OCI-LY1 (cell line): ENCODE measurements around the gene GUF1.

Experiments
- H2AFZ ChIP-seq: fragments of 200-600 bp; sonication (generic), shearing (Covaris generic); 2 replicates; pipeline ENCODE4 v1.6.0; 2014; ENCODE audit warnings: antibody characterized with exemption, mild to moderate bottlenecking, low read length
- H3F3A ChIP-seq: fragments of 200-600 bp; sonication (generic), shearing (Covaris generic); 2 replicates; pipeline ENCODE4 v1.6.0; 2014; ENCODE audit warnings: mild to moderate bottlenecking, antibody characterized with exemption, low read length, moderate library complexity; ENCODE audit not compliant: insufficient read depth
- H3K27ac ChIP-seq: fragments of 200-600 bp; sonication (generic); 2 replicates; pipeline ENCODE4 v1.5.1; 2014; ENCODE audit warnings: low read length, mixed run types, mild to moderate bottlenecking, low read depth; ENCODE audit not compliant: poor library complexity, severe bottlenecking
- H3K27me3 ChIP-seq: fragments of 200-600 bp; sonication (generic); 2 replicates; pipeline ENCODE4 v1.6.0; 2014; ENCODE audit warnings: antibody characterized with exemption, mild to moderate bottlenecking, low read length, moderate library complexity; ENCODE audit not compliant: insufficient read depth
- H3K36me3 ChIP-seq: fragments of 200-600 bp; sonication (generic); 2 replicates; pipeline ENCODE4 v1.6.1; 2014; ENCODE audit warnings: mild to moderate bottlenecking, antibody characterized with exemption, low read length, moderate library complexity, mixed read lengths; ENCODE audit not compliant: insufficient read depth
- H3K4me1 ChIP-seq: fragments of 200-600 bp; sonication (generic); 2 replicates; pipeline ENCODE4 v1.5.1; 2014; ENCODE audit warnings: mild to moderate bottlenecking, low read length, moderate library complexity; ENCODE audit not compliant: insufficient read depth, severe bottlenecking
- H3K4me2 ChIP-seq: fragments of 200-600 bp; sonication (generic), shearing (Covaris generic); 2 replicates; pipeline ENCODE4 v1.6.1; 2014; ENCODE audit warnings: low read length
- H3K4me3 ChIP-seq: fragments of 200-600 bp; sonication (generic); 2 replicates; pipeline ENCODE4 v1.5.1; 2014; ENCODE audit warnings: low read length, low read depth, mild to moderate bottlenecking, mixed read lengths; ENCODE audit not compliant: poor library complexity, severe bottlenecking
- H3K79me2 ChIP-seq: fragments of 200-600 bp; shearing (Covaris generic); 2 replicates; pipeline ENCODE4 v1.6.1; 2016; ENCODE audit warnings: mixed run types, low read length, mixed read lengths; ENCODE audit not compliant: insufficient read depth
- H3K9ac ChIP-seq: fragments of 200-600 bp; sonication (generic), shearing (Covaris generic); 2 replicates; pipeline ENCODE4 v1.6.1; 2014; ENCODE audit warnings: mild to moderate bottlenecking, low read length, mixed read lengths
- H3K9me2 ChIP-seq: fragments of 200-600 bp; sonication (generic), shearing (Covaris generic); 2 replicates; pipeline ENCODE4 v1.6.1; 2014; ENCODE audit warnings: low read depth, mild to moderate bottlenecking, low read length, mixed read lengths
- H3K9me3 ChIP-seq: fragments of 200-600 bp; shearing (Covaris generic); 2 replicates; pipeline ENCODE4 v1.6.1; 2014; ENCODE audit warnings: low read length, mixed read lengths
- H4K20me1 ChIP-seq: fragments of 200-600 bp; sonication (generic), shearing (Covaris generic); 2 replicates; pipeline ENCODE4 v1.6.0; 2016; ENCODE audit warnings: mild to moderate bottlenecking, low read length; ENCODE audit not compliant: insufficient read depth
- EZH2 ChIP-seq: fragments of 200-600 bp; sonication (generic), shearing (Covaris generic); IDR thresholded peaks from 2 replicates; pipeline ENCODE4 v1.8.0; 2017; ENCODE audit warnings: borderline replicate concordance, mixed run types, mild to moderate bottlenecking, antibody characterized with exemption, low read length, moderate library complexity, mixed read lengths
- TF ChIP-seq, protein P1 (sequence below): fragments of 200-600 bp; sonication (generic), shearing (Covaris generic); IDR thresholded peaks from 2 replicates; pipeline ENCODE4 v1.5.1; 2017; ENCODE audit warnings: mild to moderate bottlenecking, antibody characterized with exemption, low read length, moderate library complexity, mixed read lengths

The GUF1 gene

DNA sequence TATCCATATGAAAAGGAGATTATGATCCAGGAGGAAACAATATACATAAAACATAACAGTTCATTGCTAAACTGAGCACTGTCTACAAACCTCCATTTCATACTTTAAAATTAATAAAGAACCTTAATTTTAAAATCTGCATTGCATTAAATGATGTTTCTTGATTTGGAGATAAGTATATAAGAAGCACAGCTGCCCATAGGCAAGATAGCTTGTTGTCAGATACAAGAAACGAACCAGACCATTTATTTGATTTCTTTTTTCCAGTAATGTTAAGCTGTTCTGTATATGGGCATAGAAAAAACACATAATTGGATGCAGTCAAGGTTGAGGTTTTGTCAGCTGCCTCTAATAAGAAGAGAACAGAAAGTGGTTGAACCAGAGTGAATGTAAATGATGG, 6.4 kb downstream of the GUF1 start:
- no peaks in the 10 kb centered on the region for H3K9me3 ChIP-seq
- no peak overlapping the region for H3K4me3 ChIP-seq
- H3K4me1 ChIP-seq: peaks cover 14% of the 10 kb centered on the region
- H3K27me3 ChIP-seq: no peaks in the 10 kb centered on the region
- H3K4me2 ChIP-seq: no peak overlapping the region
- H3K79me2 ChIP-seq: peaks cover 17% of the 10 kb centered on the region
- H3K27ac ChIP-seq: no peak overlapping the region
- H3K9me2 ChIP-seq: no peaks in the 10 kb centered on the region
- peaks cover 76% of the 10 kb centered on the region for H3K36me3 ChIP-seq
- no peak for TF ChIP-seq EZH2
- TF ChIP-seq, protein P1, sequence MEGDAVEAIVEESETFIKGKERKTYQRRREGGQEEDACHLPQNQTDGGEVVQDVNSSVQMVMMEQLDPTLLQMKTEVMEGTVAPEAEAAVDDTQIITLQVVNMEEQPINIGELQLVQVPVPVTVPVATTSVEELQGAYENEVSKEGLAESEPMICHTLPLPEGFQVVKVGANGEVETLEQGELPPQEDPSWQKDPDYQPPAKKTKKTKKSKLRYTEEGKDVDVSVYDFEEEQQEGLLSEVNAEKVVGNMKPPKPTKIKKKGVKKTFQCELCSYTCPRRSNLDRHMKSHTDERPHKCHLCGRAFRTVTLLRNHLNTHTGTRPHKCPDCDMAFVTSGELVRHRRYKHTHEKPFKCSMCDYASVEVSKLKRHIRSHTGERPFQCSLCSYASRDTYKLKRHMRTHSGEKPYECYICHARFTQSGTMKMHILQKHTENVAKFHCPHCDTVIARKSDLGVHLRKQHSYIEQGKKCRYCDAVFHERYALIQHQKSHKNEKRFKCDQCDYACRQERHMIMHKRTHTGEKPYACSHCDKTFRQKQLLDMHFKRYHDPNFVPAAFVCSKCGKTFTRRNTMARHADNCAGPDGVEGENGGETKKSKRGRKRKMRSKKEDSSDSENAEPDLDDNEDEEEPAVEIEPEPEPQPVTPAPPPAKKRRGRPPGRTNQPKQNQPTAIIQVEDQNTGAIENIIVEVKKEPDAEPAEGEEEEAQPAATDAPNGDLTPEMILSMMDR: no peak
- H3F3A ChIP-seq: no peaks in the 10 kb centered on the region; the same call in 1 of the 2 replicates
- H4K20me1 ChIP-seq: no peaks in the 10 kb centered on the region
- no peak overlapping the region for H2AFZ ChIP-seq
- no peak overlapping the region for H3K9ac ChIP-seq

- H3K27ac ChIP-seq: no peak overlapping the region
- H2AFZ ChIP-seq: no peak overlapping the region
- no peaks in the 10 kb centered on the region for H3K9me3 ChIP-seq
- H3K9ac ChIP-seq: no peak overlapping the region
- H3K79me2 ChIP-seq: no peaks in the 10 kb centered on the region
- no peak overlapping the region for H3K4me2 ChIP-seq
- H3K27me3 ChIP-seq: no peaks in the 10 kb centered on the region
- no peaks in the 10 kb centered on the region for H4K20me1 ChIP-seq
- no peaks in the 10 kb centered on the region for H3F3A ChIP-seq
- TF ChIP-seq EZH2: no peak
- H3K36me3 ChIP-seq: peaks cover 90% of the 10 kb centered on the region
- H3K9me2 ChIP-seq: no peaks in the 10 kb centered on the region
- no peak overlapping the region for H3K4me3 ChIP-seq
- H3K4me1 ChIP-seq: no peaks in the 10 kb centered on the region
Measured at GRCh38 chr4:44700427-44700826, 22.2 kb downstream of the GUF1 start.

DNA sequence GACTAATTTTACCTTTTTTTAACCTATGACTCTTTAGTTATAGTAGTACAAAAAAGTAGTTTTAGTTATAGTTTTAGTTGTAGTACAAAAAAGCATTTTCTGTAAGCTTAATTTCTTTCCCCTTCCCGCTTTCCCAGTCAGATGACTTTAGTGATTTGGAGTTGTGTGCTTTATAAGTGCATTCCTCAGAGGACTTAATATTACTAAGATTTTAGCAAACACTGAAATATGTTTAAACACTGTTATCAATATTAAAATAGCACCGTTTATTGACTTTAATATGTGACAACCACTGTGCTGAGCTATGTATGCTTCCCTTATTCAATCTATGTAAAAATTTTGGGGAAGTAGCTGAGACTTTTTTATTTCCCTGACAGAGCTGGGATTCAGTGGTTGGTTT, 22.8 kb downstream of the GUF1 start:
- Histone ChIP-seq H3K36me3 (peaks cover 89% of the 10 kb centered on the region), H3K79me2 (no peaks in the 10 kb centered on the region), H3K4me3 (no peak overlapping the region), H3K9me2 (no peaks in the 10 kb centered on the region), H3K9me3 (no peaks in the 10 kb centered on the region), H3K4me1 (no peaks in the 10 kb centered on the region), H4K20me1 (no peaks in the 10 kb centered on the region), H3K9ac (no peak overlapping the region), H3F3A (no peaks in the 10 kb centered on the region), H3K27me3 (no peaks in the 10 kb centered on the region), H2AFZ (no peak overlapping the region), H3K27ac (no peak overlapping the region), H3K4me2 (no peak overlapping the region)
- TF ChIP-seq, protein P1: no peak
- no peak for TF ChIP-seq EZH2

- TF ChIP-seq EZH2: no peak
- TF ChIP-seq, protein P1: no peak
- H3K36me3 ChIP-seq: peaks cover 71% of the 10 kb centered on the region
- H3F3A ChIP-seq: peaks cover 7% of the 10 kb centered on the region
Measured at GRCh38 chr4:44704673-44705072, 26.5 kb downstream of the GUF1 start.

More at GRCh38 chr4:44704673-44705072, 26.5 kb downstream of the GUF1 start:
- Histone ChIP-seq H4K20me1 (no peaks in the 10 kb centered on the region), H3K9me3 (no peaks in the 10 kb centered on the region), H3K4me1 (no peaks in the 10 kb centered on the region), H3K27ac (no peak overlapping the region), H3K4me2 (no peak overlapping the region), H3K4me3 (no peak overlapping the region), H3K79me2 (no peaks in the 10 kb centered on the region), H2AFZ (no peak overlapping the region), H3K9ac (no peak overlapping the region), H3K27me3 (no peaks in the 10 kb centered on the region), H3K9me2 (no peaks in the 10 kb centered on the region)
